B cell (primary cell): Measurements from ENCODE around the gene CACNA2D2. TPM values are rescaled to one million over a fixed set of nuclear protein-coding genes. Genes with fewer than 3 reads are reported as not detected.

Experiments used
- ATAC-seq: fragments of 200-7000 bp; cut with Tn5 transposase; one replicate; pipeline ENCODE4 v1.10.0; 2021; ENCODE audit warnings: low read depth, mild to moderate bottlenecking, moderate number of reproducible peaks, moderate library complexity
- CTCF ChIA-PET: fragments of 350-600 bp; sonication (Branson Sonifier 250); formaldehyde crosslinking; loops from one replicate; lab custom pipeline; 2021; ENCODE audit warnings: antibody characterized with exemption, inconsistent platforms; lab: Charles Lee
- POLR2A ChIA-PET: fragments of 350-600 bp; sonication (Branson Sonifier 250); formaldehyde crosslinking; loops from one replicate; lab custom pipeline; 2021; ENCODE audit warnings: antibody characterized with exemption; lab: Charles Lee
- DNase-seq: peaks from one replicate; pipeline ENCODE4 v3.0.0; 2013
- H2AFZ ChIP-seq: 2 replicates; pipeline ENCODE4 v1.6.1; 2012; ENCODE audit warnings: mild to moderate bottlenecking, low read depth, low read length; ENCODE audit not compliant: insufficient read depth, poor library complexity, severe bottlenecking
- H3K27ac ChIP-seq, 2 donors: 1 replicate in 1 of 2; 2 replicates in 1 of 2; pipeline ENCODE4 v1.5.1; 2012 to 2013; ENCODE audit warnings: low read length in 2 of 2, mild to moderate bottlenecking in 2 of 2, moderate library complexity in 1 of 2
- H3K27me3 ChIP-seq, 4 experiments: fragments of 200-600 bp in 1 of 4; sonication (generic) in 1 of 4; replicated peaks in 1 of 4; 1 replicate in 2 of 4; 2 replicates in 2 of 4; pipeline versions ENCODE4 v1.6.1 to v1.7.0; 2013 to 2016; ENCODE audit warnings: low read length in 3 of 4, mild to moderate bottlenecking in 2 of 4, mixed read lengths in 1 of 4, moderate library complexity in 1 of 4; ENCODE audit not compliant: insufficient read depth in 4 of 4, control insufficient read depth in 3 of 4; ENCODE audit errors: control extremely low read depth in 1 of 4
- H3K36me3 ChIP-seq, 2 experiments: replicated peaks in 1 of 2; 1 replicate in 1 of 2; 2 replicates in 1 of 2; pipeline versions ENCODE4 v1.6.1 to v1.7.1; 2013; ENCODE audit warnings: low read length in 1 of 2; ENCODE audit not compliant: insufficient read depth in 2 of 2, control insufficient read depth in 1 of 2; ENCODE audit errors: control extremely low read depth in 1 of 2, extremely low read depth in 1 of 2
- H3K4me1 ChIP-seq, 2 donors: fragments of 200-600 bp in 1 of 2; sonication (generic) in 1 of 2; 1 replicate in 1 of 2; 2 replicates in 1 of 2; pipeline versions ENCODE4 v1.5.1 to v1.6.1; 2013 to 2017; ENCODE audit warnings: low read length in 2 of 2; ENCODE audit not compliant: control insufficient read depth in 2 of 2, insufficient read depth in 2 of 2
- H3K4me2 ChIP-seq: replicated peaks from 2 replicates; pipeline ENCODE3; 2012; ENCODE audit warnings: mild to moderate bottlenecking, low read depth, low read length; ENCODE audit not compliant: poor library complexity, severe bottlenecking
- H3K4me3 ChIP-seq, 5 experiments: fragments of 200-600 bp in 1 of 5; sonication (generic) in 1 of 5; 1 replicate in 3 of 5; 2 replicates in 2 of 5; pipeline versions ENCODE4 v1.5.1 to v1.7.0; 2011 to 2016; ENCODE audit warnings: low read length in 4 of 5, mild to moderate bottlenecking in 4 of 5, low read depth in 2 of 5, control low read depth in 1 of 5, moderate library complexity in 1 of 5; ENCODE audit not compliant: insufficient read depth in 1 of 5; ENCODE audit errors: control extremely low read depth in 1 of 5, extremely low read depth in 1 of 5
- H3K79me2 ChIP-seq: fragments of 200-600 bp; sonication (generic); one replicate; pipeline ENCODE4 v1.6.0; 2016; ENCODE audit warnings: low read length; ENCODE audit not compliant: control insufficient read depth, insufficient read depth
- H3K9ac ChIP-seq: fragments of 200-600 bp; sonication (generic); 2 replicates; pipeline ENCODE4 v1.6.1; 2017; ENCODE audit warnings: mild to moderate bottlenecking, low read length, moderate library complexity
- H3K9me3 ChIP-seq, 3 donors: one replicate each; pipeline versions ENCODE4 v1.6.1 to v1.7.1; 2013; ENCODE audit warnings: low read length in 2 of 3; ENCODE audit not compliant: control insufficient read depth in 2 of 3, insufficient read depth in 1 of 3; ENCODE audit errors: control extremely low read depth in 1 of 3
- H4K20me1 ChIP-seq: 2 replicates; pipeline ENCODE4 v1.6.0; 2012; ENCODE audit warnings: mild to moderate bottlenecking, low read length; ENCODE audit not compliant: insufficient read depth, control insufficient read depth, poor library complexity, severe bottlenecking
- H3K27ac Mint-ChIP-seq: one replicate; pipeline ENCODE4 v1.8.0; 2021; ENCODE audit warnings: mixed read lengths
- H3K27me3 Mint-ChIP-seq: one replicate; pipeline ENCODE4 v1.8.0; 2021; ENCODE audit warnings: mixed read lengths
- H3K4me1 Mint-ChIP-seq: one replicate; pipeline ENCODE4 v1.8.0; 2021; ENCODE audit warnings: mixed read lengths
- H3K4me3 Mint-ChIP-seq: one replicate; pipeline ENCODE4 v1.8.0; 2021; ENCODE audit warnings: mixed read lengths
- H3K9me3 Mint-ChIP-seq: one replicate; pipeline ENCODE4 v1.8.0; 2022; ENCODE audit warnings: mixed read lengths; ENCODE audit not compliant: insufficient read depth
- EZH2 ChIP-seq: IDR thresholded peaks from 2 replicates; pipeline ENCODE4 v1.6.1; 2012; ENCODE audit warnings: borderline replicate concordance, low read depth, mild to moderate bottlenecking, moderate library complexity, low read length; ENCODE audit not compliant: insufficient read depth, poor library complexity, severe bottlenecking
- WGBS: methylation state at CpG from one replicate; pipeline ENCODE4 v1.1.5; 2013; ENCODE audit warnings: missing lambda C conversion rate; ENCODE audit not compliant: insufficient coverage; 5-methylcytosine and 5-hydroxymethylcytosine counted together
- intact Hi-C: fragments of 100-400 bp; cut with micrococcal nuclease; formaldehyde crosslinking; loops from one replicate; pipeline ENCODE4 v1.10.0; 2022
- polyA plus RNA-seq: library from polyadenylated mRNA; depleted of rRNA; stranded (reverse); fragments of >200 nt; gene quantifications from 2 replicates; pipeline ENCODE4 v1.2.3, GENCODE V29; 2012
- total RNA-seq, 2 donors: library from RNA; stranded (reverse); fragments of 120-200 nt in 1 of 2; gene quantifications; 1 replicate in 1 of 2; 2 replicates in 1 of 2; pipeline versions ENCODE4 v1.2.3 to v1.2.4, GENCODE V29; 2013 to 2022
- TF ChIP-seq, protein P1 (sequence below): fragments of 200-600 bp; IDR thresholded peaks from one replicate; pipeline ENCODE4 v1.8.0; 2022; ENCODE audit warnings: antibody characterized with exemption, mild to moderate bottlenecking

CACNA2D2 gene
- total and polyA plus RNA-seq, 2 donors (not counting 1 experiment from before 2014, with no cell fraction given) = 0.69 to 1.2 TPM

DNA sequence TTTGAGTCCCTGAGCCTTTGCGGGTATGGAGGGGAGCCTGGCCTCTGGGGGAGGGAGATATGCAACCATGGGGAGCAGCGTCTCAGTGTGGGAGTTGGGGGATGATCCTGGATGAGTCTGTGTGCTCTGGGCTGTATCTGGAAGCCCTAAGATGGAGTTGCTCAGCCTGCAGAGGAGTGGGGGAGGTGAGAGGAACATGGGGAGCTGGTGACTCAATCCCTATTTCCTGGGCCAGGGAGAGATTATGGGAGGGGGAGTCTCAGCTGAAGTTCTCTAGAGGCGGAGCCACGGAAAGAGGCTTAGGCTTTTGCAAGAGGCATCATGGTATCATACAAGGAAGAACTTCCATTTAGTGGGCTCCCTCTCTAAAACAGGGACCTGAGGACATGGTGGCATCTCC is 84.6 kb downstream of the CACNA2D2 start:
- Histone ChIP-seq H3K4me3 (no peak overlapping the region), H3K4me2 (no peak overlapping the region), H3K27ac (no peak overlapping the region), H4K20me1 (no peaks in the 10 kb centered on the region), H2AFZ (no peak overlapping the region), H3K9me3 (peaks cover 0 to 3% (median 0%) of the 10 kb centered on the region in 3 donors), H3K9ac (no peak overlapping the region), H3K36me3 (no peaks in the 10 kb centered on the region), H3K79me2 (no peaks in the 10 kb centered on the region), H3K27me3 (no peaks in the 10 kb centered on the region), H3K4me1 (no peaks in the 10 kb centered on the region)
- WGBS = 97% methylated on average over 4 of the region's 4 CpGs
- Mint-ChIP-seq H3K4me1 (no peaks in the 10 kb centered on the region), H3K27me3 (peaks cover 2% of the 10 kb centered on the region), H3K27ac (no peak overlapping the region), H3K9me3 (no peaks in the 10 kb centered on the region), H3K4me3 (no peak overlapping the region)
- ChIA-PET POLR2A (no interaction called here), CTCF (no interaction called here)
- ATAC-seq (no peak), DNase-seq (no peak)
- TF ChIP-seq, protein P1, sequence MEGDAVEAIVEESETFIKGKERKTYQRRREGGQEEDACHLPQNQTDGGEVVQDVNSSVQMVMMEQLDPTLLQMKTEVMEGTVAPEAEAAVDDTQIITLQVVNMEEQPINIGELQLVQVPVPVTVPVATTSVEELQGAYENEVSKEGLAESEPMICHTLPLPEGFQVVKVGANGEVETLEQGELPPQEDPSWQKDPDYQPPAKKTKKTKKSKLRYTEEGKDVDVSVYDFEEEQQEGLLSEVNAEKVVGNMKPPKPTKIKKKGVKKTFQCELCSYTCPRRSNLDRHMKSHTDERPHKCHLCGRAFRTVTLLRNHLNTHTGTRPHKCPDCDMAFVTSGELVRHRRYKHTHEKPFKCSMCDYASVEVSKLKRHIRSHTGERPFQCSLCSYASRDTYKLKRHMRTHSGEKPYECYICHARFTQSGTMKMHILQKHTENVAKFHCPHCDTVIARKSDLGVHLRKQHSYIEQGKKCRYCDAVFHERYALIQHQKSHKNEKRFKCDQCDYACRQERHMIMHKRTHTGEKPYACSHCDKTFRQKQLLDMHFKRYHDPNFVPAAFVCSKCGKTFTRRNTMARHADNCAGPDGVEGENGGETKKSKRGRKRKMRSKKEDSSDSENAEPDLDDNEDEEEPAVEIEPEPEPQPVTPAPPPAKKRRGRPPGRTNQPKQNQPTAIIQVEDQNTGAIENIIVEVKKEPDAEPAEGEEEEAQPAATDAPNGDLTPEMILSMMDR = no peak
- TF ChIP-seq EZH2 = no peak
- intact Hi-C loops = no loop called here

DNA sequence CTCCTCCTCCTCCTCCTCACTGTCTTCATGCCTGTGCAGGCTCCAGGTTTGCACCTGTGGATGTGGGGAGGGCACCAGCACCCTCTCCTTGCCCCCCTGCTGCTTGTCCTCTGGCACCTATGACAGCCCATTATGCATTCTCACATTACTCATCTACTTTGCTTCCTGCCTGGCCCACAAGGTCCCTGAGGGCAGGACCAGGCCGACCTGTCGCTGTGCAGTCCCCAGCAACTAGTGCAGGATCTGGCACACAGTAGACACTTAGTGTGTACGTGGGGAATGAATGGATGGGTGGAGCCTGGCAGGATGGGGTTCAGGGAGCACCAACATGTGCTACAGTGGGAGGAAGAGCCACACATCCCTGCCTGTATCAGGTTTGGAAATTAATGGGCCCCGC is 85.8 kb downstream of the CACNA2D2 start:
- ChIA-PET POLR2A (no interaction called here), CTCF (no interaction called here)
- H3K4me1 ChIP-seq = no peaks in the 10 kb centered on the region
- H3K27me3 Mint-ChIP-seq = peaks cover 3% of the 10 kb centered on the region
- no peaks in the 10 kb centered on the region for H3K79me2 ChIP-seq
- no peak overlapping the region for H3K27ac Mint-ChIP-seq
- no peak overlapping the region for H3K9ac ChIP-seq
- no peak overlapping the region for H2AFZ ChIP-seq
- no peaks in the 10 kb centered on the region for H3K9me3 Mint-ChIP-seq
- ATAC-seq (no peak), DNase-seq (no peak)
- 75% methylated on average over 4 of the region's 4 CpGs for WGBS
- H3K27me3 ChIP-seq = no peaks in the 10 kb centered on the region
- H3K4me2 ChIP-seq = no peak overlapping the region
- no peak overlapping the region for H3K27ac ChIP-seq
- H4K20me1 ChIP-seq = no peaks in the 10 kb centered on the region
- TF ChIP-seq, protein P1 = no peak
- TF ChIP-seq EZH2 = no peak
- H3K4me3 ChIP-seq = no peak overlapping the region
- intact Hi-C loops = no loop called here
- no peaks in the 10 kb centered on the region for H3K36me3 ChIP-seq
- H3K4me3 Mint-ChIP-seq = no peak overlapping the region
- no peaks in the 10 kb centered on the region for H3K4me1 Mint-ChIP-seq
- H3K9me3 ChIP-seq = peaks cover 0 to 3% (median 0%) of the 10 kb centered on the region in 3 donors
